Skin of body (tissue), 2 donors: ENCODE measurements around the gene STXBP5L. TPM values are rescaled to one million over a fixed set of nuclear protein-coding genes. Genes with fewer than 3 reads are reported as not detected.
"Not testable (repeated sequence)": the region's sequence is repeated elsewhere in the genome, so short reads cannot be mapped to it uniquely, and the experiment has no call there.

ENCODE experiments used
- DNase-seq: peaks from one replicate; lab custom pipeline; 2025; lab: John Stamatoyannopoulos, UW
- total RNA-seq: library from RNA; depleted of rRNA; stranded (reverse); fragments of >200 nt; gene quantifications from one replicate; pipeline ENCODE4 v1.2.3, GENCODE V29; 2014

Gene STXBP5L
- total RNA-seq, 1 donor from 2014 or later = not detected

DNA sequence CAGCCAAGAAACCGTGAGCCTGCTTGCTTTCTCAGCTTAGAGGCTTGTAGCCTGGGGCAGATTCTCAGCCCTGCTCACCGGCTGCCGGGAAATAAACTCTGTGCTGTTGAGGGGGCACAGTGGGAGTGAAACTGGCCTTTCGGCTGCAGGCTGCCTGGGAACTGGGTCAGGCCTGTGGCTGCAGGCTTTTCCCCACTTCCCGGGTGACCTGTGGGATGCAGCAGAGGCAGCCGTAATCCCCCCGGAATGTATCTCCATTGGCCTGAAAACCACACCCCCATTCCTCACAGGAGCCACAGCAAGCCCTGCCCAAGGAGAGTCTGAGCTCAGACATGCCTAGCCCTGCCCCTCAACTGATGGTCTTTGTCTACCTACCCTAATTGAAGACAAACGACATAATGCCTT, 110.9 kb downstream of the STXBP5L start:
- DNase-seq = no peak

DNA sequence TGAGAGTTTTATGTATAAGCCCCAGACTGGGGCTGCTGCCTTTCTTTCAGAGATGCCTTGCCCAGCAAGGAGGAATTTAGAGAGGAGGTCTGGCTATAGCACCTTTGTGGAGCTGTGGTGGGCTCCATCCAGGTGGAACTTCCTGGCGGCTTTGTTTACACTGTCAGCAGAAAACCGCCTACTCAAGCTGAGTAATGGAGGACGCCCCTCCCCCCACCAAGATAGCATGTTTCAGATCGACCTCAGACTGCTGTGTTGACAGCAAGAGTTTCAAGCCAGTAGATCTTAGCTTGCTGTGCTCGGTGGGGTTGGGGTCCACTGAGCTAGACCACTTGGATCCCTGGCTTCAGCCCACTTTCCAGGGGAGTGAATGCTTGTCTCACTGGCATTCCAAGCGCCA, 155.6 kb downstream of the STXBP5L start:
- no peak for DNase-seq

DNA sequence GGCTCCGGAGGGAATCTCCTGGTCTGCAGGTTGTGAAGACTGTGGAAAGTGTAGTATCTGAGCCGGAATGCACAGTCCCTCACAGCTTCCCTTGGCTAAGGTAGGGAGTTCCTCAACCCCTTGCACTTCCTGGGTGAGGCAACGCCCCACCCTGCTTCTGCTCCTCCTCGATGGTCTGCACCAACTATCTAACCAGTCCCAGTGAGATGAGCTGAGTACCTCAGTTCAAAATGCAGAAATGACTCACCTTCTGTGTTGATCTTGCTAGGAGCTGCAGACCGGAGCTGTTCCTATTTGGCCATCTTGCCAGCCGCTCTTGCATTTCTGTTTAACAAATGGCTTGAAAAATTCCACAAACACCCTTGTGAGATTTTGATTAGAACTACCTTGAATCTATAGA, 156.1 kb downstream of the STXBP5L start:
- no peak for DNase-seq

GRCh38 chr3:121072133-121072532, 164.1 kb downstream of the STXBP5L start:
- no peak for DNase-seq

- DNase-seq = no peak
These were observed 165.0 kb downstream of the STXBP5L start for GRCh38 chr3:121073011-121073410.

- no peak for DNase-seq
These were observed 167.2 kb downstream of the STXBP5L start for GRCh38 chr3:121075191-121075590.

DNA sequence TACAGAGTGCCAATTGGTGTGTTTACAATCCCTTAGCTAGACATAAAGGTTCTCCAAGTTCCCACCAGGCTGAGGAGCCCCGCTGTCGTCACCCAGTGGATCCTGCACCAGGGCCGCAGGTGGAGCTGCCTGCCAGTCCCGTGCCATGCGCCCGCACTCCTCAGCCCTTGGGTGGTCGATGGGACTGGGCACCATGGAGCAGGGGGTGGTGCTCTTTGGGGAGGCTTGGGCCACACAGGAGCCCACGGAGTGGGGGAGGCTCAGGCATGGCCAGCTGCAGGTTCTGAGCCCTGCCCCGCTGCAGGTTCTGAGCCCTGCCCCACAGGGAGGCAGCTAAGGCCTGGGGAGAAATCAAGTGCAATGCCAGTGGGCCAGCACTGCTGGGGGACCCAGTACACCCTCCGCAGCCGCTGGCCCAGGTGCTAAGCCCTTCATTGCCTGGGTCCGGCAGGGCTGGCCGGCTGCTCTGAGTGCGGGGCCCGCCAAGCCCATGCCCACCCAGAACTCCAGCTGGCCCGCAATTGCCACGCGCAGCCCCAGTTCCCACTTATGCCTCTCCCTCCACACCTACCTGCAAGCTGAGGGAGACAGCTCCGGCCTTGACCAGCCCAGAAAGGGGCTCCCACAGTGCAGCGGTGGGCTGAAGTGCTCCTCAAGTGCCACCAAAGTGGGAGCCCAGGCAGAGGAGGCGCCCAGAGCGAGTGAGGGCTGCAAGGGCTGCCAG, 170.5 kb downstream of the STXBP5L start:
- not testable (repeated sequence) for DNase-seq

DNA sequence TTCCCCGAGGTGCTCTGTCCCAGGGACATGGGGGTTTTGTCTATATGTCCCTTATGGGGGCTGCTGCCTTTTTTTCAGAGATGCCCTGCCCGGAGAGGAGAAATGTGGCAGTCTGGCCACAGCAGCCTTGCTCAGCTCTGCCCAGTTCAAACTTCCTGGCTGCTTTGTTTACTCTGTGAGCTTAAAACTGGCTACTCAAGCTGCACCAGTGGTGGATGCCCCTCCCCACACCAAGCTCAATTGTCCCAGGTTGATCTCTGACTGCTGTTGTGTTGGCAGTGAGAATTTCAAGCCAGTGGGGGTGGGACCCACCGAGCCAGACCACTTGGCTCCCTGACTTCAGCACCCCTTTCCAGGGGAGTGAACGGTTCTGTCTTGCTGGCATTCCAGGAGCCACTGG, 188.9 kb downstream of the STXBP5L start:
- no peak for DNase-seq

GRCh38 chr3:121111086-121111485, 203.1 kb downstream of the STXBP5L start:
- DNase-seq = not testable (repeated sequence)

- no peak for DNase-seq
These were observed 204.1 kb downstream of the STXBP5L start for GRCh38 chr3:121111914-121112612.

DNA sequence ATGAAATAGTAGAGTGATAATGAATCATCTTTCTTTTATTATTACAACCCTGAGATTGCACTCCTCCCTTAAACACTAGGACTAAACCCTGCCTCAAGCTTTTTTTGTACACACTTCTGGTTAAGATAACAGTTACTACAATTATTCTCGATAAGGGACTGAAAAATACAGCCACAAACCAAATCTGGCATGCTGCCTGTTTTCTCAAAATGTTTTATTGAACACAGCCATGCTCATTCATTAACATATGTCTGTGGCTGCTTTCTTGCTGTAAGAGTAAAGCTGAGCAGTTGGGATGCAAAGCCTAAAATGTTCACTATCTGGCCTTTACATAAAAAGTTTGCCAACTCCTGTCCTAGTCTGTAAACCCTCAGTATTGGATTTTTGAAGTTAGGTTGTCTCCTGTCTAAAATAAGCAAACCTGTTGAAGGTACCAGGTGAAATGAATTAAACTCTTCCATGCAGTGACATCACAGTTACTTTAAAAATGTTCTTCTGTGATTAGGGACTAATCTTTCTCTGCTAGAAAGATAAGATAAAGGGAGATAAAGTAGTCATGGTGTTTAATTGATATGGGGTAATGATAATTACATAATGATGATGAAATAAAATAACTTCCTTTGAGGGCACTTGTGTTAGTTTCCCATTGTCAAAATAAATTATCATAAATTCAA, 218.2 kb downstream of the STXBP5L start:
- DNase-seq = no peak

DNA sequence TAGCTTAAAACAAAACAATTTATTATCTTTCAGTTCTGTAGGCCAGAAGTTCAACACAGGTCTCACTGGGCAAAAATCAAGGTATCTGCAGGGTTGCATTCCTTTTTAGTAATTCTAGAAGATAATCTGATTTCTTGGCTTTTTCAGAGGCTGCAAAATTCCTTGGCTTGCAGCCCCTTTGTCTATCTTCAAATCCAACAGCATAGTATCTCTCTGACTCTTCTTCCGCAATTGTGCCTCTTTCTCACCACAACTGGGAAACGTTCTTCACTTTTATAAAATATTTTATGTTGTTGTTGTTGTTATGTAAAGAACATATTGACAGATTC, 218.7 kb downstream of the STXBP5L start:
- no peak for DNase-seq

- DNase-seq = no peak
These were observed 244.6 kb downstream of the STXBP5L start for GRCh38 chr3:121152573-121152972.

DNA sequence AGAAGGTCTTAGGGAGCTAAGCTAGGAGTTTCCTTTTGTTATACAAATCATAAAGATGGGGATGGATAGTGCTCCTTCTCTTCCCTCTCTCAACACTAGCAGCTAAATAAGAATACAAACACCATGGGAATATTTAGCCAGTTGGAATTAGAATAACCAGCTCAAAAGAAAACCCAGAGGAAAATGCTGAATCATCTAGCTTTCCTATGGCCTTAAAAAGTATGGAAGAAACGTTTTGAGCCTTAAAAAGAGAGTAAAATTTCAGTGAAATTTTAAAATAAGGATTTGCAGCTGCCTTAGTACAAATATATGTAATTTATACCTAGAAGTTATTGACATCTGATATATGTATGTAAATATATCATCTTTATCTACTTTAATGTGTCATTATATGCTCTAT, 245.8 kb downstream of the STXBP5L start:
- DNase-seq = no peak

DNA sequence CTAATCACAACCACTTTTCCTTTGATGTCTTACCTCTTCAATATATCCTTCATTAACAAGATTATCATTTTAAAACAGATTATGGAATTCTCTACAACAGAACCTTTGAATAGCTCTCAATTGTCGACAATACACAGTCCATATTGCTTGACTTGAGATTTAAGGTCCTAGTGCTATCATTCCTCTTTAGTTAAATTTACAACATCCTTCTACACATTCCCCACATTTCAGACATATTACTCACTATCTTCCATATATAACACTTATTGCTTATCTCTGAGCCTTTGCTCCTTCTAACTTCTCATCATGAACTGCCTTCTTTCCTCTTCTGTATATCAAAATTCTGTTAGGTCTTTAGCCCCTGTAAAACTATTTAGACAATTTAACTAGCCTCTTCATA, 247.0 kb downstream of the STXBP5L start:
- DNase-seq = no peak

DNA sequence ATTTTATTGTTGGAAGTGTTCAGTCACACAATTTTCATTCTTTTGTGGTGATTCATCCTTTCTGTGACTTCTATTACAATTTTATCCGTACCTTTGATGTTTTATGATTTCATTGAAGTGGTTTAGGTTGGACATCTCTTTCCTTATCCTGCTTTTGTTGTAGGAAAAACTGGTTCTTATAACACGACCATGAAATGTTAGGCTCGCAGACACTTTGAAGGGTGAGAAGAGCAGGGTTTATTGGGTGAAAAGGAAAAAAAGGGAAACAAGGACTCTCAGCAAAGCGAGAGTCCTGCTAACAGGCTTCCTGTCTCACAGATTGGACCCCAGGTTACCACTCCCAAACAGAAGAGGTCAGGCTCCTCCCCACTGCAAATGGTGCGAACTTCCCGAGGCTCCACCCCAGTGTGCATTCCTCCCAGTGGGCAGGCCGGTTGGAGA, 257.4 kb downstream of the STXBP5L start:
- DNase-seq = no peak

GRCh38 chr3:121167374-121168139, 259.6 kb downstream of the STXBP5L start:
- DNase-seq = no peak

- no peak for DNase-seq
These were observed 267.1 kb downstream of the STXBP5L start for GRCh38 chr3:121175083-121175482.

GRCh38 chr3:121190626-121191025, 282.6 kb downstream of the STXBP5L start:
- not testable (repeated sequence) for DNase-seq

- no peak for DNase-seq
These were observed 294.6 kb downstream of the STXBP5L start for GRCh38 chr3:121202573-121202972.

- DNase-seq = no peak
These were observed 315.1 kb downstream of the STXBP5L start for GRCh38 chr3:121223116-121223515.

DNA sequence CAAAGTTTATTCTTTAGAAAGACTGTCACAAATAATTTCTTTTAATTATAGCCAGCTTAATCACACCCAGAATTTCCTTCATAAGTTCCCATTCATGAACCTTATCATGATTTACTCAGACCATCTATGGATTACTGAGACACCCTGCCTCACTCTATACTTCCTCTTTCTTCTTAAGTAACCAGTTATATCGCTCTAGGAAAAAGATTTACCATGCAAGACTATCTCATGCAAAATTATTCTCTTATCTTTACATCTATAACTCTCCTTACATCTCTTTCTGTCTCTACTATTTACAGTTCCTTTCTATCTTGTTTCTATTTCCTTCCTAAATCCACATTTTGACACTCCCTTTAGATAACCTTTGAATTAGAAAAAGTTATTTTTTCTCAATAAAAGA, 321.0 kb downstream of the STXBP5L start:
- no peak for DNase-seq
